GM19467 (cell line): ENCODE results near the gene PSEN1.

ENCODE experiments used
- ATAC-seq: cut with Tn5 transposase; IDR thresholded peaks from one replicate; pipeline ENCODE4 v1.9.1; 2021; ENCODE audit warnings: mild to moderate bottlenecking, moderate library complexity; ENCODE audit not compliant: unreplicated experiment

PSEN1 gene

DNA sequence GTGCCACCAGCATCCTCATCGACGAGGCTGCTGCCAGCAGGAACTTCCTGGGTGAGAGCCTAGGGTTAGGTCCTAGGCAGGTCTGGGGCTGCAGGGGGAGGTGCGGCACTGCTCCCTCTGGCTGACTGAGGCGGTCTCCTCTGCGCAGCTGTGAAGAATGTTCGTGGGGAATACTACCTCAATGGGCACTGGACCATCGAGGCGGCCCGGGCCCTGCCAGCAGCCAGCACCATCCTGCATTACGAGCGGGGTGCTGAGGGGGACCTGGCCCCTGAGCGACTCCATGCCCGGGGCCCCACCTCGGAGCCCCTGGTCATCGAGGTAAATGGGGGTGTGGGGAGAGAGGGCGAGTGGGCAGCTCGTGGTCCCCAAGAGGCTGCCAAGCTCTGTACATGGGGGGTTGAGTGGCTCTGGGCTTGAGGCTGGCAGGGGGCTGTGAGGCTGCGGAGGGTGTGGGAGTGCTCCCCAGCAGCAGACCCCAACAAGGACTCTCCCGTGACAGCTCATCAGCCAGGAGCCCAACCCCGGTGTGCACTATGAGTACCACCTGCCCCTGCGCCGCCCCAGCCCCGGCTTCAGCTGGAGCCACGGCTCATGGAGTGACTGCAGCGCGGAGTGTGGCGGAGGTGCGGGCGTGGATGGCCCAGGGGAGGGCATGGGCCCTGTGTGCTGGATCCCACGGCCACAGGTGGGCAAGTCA, 115.4 kb downstream of the PSEN1 start:
- no peak for ATAC-seq

GRCh38 chr14:73252491-73253322, 116.4 kb downstream of the PSEN1 start:
- no peak for ATAC-seq

DNA sequence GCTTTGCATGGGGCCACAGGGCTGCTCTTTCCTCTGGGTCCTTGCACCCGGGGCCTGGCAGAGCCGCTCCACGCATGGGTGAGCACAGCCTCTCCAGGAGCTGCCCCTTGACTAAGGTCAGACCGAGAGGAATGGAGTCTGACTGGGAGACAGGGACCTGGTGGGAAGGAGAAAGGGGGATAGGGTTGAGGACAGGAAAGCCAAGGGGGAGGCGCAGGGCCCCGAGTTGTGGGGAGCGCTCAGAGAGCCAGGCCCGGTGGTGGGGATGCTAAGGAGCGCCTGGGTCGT, 117.0 kb downstream of the PSEN1 start:
- no peak for ATAC-seq

DNA sequence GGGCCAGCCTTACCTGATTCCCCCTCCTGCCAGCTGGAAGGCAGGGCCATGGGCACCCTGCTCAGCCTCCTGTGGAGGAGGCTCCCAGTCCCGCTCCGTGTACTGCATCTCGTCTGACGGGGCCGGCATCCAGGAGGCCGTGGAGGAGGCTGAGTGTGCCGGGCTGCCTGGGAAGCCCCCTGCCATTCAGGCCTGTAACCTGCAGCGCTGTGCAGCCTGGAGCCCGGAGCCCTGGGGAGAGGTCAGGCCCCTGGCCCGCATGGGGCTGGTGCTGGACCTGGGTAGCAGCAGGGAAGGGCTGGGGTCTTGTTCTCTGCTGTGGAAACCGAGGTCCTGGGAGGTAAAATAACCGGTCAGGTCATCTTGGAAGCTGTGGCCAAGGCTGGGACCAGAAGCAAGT, 117.4 kb downstream of the PSEN1 start:
- no peak for ATAC-seq

GRCh38 chr14:73254247-73255004, 118.1 kb downstream of the PSEN1 start:
- ATAC-seq = no peak

- no peak for ATAC-seq
Observed at GRCh38 chr14:73255005-73255400, 118.7 kb downstream of the PSEN1 start.

GRCh38 chr14:73255693-73256225, 119.5 kb downstream of the PSEN1 start:
- ATAC-seq = no peak

DNA sequence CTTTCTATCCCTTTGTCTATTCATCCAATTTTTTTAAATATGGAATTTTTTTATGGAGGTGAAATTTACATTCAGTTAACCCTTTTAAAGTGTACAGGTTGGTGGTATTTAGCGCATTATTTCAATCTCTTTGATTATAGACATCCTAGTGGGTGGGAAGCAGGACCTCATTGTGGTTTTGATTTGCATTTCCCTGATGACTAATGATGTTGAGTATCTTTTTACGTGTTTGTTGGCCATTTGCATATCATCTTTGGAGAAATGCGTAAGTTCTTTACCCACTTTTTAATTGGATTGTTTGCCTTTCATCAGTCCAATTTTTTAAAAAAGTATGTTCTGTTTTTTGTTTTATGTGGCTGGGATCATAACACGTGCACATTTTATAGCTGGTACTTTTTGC, 121.8 kb downstream of the PSEN1 start:
- ATAC-seq = no peak

- ATAC-seq = no peak
Observed at GRCh38 chr14:73258845-73259611, 122.7 kb downstream of the PSEN1 start.

DNA sequence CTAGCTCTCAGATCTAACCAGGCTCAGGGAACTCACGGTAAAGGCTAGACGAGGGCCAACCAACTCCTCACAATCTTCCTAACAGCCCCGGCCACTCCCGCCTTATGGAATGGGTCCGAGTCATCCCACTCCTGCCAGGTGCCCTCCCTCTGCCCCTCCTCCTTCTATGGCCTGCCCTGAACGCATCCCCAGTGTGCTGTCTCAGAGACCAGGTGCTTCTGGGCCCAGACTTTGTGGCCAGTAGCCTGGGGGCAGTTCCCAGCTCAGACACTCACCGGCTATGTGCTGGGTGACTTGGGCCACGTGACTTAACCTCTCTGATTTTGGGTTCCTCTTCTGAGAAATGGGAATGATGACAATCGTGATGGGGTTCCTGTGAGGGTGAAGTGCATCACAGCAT, 123.5 kb downstream of the PSEN1 start:
- ATAC-seq = no peak

DNA sequence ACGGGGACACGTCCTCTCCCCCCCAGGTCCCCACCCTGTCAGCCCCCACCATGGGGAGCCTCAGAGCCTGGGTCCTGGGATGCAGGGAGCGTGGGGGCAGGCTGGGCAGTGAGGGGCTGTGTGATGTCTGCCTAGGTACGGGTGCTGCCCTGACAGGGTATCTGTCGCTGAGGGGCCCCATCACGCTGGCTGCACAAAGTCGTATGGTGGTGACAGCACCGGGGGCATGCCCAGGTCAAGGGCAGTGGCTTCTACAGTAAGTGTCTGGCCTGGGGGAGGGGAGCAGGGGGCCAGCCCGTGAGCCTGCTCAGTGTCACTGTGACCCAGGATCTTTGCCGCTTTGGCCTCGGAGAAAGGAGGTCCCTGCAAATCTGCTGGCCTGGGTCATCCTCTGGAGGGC, 124.3 kb downstream of the PSEN1 start:
- no peak for ATAC-seq

- no peak for ATAC-seq
Observed at GRCh38 chr14:73261075-73261474, 124.8 kb downstream of the PSEN1 start.

DNA sequence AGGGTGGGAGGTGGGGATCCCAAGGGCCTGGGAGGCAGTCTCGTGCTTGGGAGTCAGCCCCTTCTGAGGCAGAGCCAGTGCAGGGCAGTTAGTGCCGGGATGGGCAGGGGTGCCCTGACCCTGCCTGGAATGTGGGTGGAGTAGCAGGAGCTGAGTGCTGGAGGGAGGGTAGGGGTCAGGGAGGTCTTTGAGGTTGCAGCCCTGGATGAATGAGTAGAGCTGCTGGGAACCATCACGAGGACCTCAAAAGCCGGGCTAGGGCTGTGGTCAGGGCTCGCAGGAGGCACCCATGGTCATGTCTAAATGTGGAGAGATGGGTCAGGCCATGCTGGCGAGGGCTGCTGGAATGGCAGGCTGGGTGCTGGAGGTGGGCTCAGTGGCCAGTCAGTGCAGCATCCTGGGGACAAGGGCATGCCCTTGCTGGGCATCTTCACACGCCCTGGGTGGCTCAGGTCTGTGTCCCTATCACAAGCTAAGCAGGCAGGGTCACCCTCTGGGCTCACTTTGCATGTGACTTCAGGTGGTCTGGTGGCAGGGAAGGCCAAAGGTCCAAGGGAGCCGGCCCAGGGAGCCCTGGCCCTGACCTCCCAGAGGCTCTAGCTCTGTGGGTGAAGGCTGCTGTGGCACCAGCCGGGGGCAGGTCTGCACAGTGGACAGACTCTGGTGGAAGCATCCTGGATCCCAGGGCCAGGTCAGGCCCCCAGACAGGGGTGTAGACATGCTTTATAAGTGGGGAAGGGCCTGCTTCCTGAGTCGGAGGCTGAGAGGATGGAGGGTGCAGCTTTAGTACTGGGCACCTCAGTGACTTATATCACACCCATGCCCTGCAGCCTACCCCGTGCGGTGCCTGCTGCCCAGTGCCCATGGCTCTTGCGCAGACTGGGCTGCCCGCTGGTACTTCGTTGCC, 125.5 kb downstream of the PSEN1 start:
- no peak for ATAC-seq

DNA sequence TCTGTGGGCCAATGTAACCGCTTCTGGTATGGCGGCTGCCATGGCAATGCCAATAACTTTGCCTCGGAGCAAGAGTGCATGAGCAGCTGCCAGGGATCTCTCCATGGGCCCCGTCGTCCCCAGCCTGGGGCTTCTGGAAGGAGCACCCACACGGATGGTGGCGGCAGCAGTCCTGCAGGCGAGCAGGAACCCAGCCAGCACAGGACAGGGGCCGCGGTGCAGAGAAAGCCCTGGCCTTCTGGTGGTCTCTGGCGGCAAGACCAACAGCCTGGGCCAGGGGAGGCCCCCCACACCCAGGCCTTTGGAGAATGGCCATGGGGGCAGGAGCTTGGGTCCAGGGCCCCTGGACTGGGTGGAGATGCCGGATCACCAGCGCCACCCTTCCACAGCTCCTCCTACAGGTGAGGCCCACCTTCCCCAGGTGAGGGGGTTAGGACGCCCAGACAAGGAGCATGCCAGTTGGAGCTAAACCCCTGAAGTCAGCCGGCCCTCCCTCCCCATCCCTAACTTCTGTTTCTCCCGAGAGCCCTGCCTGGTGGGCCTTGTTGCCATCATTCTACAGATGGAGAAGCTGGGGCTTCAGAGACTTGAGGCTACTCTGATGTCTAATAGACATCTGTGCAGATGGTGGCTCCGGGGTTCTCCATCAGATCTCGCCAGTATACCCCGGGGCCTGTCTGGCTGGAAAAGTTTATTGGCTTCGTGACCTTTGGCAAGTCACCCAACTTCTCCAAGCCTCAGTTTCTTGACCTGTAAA, 126.3 kb downstream of the PSEN1 start:
- ATAC-seq = no peak

GRCh38 chr14:73263606-73264005, 127.3 kb downstream of the PSEN1 start:
- no peak for ATAC-seq

DNA sequence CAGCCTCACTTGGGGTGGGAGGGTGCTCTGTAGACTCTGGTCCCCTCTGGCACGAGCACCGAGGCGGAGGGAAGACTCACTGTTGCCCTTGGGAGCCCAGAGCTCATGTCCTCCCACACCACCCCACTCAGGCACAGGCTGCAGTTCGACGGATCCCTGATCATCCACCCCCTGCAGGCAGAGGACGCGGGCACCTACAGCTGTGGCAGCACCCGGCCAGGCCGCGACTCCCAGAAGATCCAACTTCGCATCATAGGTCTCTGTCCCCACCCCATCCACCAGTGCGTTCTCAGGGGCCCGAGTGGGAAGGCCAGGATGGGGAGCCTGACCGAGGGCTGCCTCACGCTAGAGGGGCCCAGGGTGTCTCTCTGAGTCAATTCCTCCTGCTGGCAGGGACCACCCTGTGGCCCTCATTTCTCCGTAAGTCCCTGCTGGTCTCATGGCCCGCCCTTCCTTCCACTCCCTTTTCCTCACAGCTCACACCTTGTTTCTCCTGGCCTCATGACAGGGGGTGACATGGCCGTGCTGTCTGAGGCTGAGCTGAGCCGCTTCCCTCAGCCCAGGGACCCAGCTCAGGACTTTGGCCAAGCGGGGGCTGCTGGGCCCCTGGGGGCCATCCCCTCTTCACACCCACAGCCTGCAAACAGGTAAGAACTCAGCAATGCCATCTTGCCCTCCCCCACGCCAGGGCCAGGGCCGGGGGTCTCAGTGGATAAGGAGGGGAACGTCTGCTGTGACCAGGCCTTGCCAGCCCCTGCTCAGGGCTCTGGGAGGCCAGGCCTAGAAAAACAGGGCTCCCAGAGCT, 128.0 kb downstream of the PSEN1 start:
- no peak for ATAC-seq

GRCh38 chr14:73264885-73265720, 128.8 kb downstream of the PSEN1 start:
- ATAC-seq = no peak

GRCh38 chr14:73265721-73266046, 129.4 kb downstream of the PSEN1 start:
- no peak for ATAC-seq
